Activated T-cell treated with anti-CD3 and anti-CD28 coated beads, Interleukin-2, amount 50 U/mL, for 48 hours (primary cell): ENCODE measurements around the gene CAPN10.

Source experiments
- DNase-seq, 2 experiments: peaks; one replicate each; pipeline ENCODE4 v3.0.0-alpha.2; 2020

CAPN10 gene

DNA sequence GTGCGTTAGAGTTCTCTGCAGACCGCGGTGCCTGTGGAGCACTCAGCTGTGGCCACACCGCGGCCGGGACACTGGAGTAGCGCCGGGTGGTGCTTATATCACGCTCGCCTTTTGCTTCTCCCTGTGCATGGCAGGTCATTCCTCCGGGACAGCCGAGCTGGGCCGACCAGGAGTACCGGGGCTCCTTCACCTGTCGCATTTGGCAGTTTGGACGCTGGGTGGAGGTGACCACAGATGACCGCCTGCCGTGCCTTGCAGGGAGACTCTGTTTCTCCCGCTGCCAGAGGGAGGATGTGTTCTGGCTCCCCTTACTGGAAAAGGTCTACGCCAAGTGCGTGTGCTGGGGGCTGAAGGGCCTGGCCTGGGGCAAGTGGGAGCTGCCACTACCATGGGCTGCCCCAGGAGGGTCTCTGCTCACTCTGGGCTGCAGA lies 4.2 kb downstream of the CAPN10 start:
- DNase-seq: no peak

DNA sequence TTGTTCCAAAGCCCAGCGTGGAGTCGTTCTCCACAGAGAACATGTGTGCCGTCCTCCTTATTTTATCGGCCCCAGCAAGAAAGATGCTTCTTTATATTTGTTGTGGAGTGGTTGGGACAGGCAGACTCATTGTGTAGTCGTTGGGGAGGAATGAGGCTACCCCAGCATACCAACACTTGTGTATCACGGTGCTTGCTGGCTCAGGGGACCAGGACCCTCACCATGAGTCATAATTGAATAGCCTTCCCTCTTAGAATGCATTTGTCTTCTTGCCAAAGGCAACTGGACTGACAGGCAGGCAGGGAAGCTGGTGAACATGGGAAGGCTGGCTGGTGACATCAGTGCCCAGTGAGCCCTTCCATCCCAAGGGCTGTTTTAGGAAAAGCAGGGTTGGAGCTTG lies 4.7 kb downstream of the CAPN10 start:
- no peak for DNase-seq

- DNase-seq: no peak
Observed at GRCh38 chr2:240591784-240592183, 5.2 kb downstream of the CAPN10 start.

GRCh38 chr2:240593026-240593702 lies 6.6 kb downstream of the CAPN10 start:
- no peak for DNase-seq

- no peak for DNase-seq
Observed at GRCh38 chr2:240593703-240594451, 7.3 kb downstream of the CAPN10 start.

DNA sequence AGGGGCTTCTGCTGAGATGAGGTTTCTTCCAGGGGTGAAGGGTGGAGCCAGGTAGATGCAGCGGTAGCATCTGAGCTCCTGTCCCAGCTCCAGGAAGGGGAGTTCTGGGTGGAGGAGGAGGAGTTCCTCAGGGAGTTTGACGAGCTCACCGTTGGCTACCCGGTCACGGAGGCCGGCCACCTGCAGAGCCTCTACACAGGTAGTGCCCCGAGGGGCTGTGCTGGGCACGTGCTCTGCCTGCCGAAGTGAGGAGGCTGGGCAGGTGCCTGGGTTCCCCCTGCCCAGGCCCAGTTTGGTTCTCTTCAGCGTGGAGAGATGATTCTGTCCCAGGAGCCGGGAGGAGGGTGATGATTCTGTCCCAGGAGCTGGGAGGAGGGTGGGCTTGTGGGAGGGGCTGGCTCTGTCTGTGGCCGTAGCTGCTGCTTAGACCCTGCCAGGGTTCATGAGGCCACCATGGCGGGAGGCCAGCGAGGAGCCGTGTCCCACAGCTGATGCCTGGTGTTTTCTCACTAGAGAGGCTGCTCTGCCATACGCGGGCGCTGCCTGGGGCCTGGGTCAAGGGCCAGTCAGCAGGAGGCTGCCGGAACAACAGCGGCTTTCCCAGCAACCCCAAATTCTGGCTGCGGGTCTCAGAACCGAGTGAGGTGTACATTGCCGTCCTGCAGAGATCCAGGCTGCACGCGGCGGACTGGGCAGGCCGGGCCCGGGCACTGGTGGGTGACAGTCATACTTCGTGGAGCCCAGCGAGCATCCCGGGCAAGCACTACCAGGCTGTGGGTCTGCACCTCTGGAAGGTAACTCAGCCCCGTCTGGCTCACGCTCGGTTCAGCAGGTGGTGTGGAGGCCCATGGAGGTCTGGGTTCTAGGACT lies 8.2 kb downstream of the CAPN10 start:
- DNase-seq: no peak

DNA sequence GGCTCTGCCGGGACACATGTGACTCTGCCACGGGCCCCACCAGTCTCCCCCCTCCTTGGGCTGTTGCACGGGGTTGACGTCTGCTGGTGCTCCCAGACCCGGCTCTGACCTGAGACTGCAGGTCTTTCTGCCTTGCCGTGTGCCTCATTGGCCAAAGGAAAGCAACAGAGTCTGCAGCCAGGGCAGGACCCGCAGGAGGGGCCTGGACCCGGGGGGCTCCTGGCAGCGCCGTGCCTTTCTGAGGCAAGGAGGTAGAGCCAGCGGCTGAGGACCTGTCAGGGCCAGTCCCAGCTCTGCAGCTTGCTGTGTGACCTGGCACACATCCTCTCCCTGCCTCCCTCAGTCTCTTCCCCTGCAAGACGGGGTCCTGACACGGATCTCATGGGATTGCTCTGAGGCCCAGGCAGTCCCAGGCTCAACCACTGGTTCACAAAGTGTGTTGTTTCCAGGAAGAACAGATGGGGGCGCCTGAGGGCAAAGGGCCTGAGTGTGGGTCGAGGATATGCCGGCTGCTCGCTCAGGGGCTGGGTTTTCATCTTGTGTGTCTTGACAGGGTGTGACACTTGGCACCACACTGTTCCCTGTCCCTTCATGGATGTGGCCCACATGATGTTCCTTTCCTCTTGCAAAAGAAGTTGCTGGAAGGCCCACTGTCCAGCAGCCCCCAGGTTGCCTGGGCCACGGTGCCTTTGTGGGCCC lies 9.0 kb downstream of the CAPN10 start:
- peak; percentile 64 to 69 for DNase-seq

DNA sequence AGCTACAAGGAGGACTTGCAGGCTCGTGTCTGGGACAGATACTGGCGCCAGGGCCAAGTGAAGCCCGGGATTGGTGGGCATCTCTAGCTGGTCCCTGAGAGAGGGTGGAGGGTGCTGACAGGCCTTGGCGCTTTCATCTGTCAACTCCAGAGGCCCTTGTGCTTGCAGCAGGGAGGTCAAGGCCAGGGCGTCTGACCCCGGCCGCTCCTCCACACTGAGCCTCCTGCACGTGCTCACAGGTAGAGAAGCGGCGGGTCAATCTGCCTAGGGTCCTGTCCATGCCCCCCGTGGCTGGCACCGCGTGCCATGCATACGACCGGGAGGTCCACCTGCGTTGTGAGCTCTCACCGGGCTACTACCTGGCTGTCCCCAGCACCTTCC lies 9.5 kb downstream of the CAPN10 start:
- DNase-seq: no peak

- no peak for DNase-seq
Observed at GRCh38 chr2:240596491-240596931, 10.0 kb downstream of the CAPN10 start.

- no peak for DNase-seq
Observed at GRCh38 chr2:240597054-240597418, 10.5 kb downstream of the CAPN10 start.

- DNase-seq: no peak
Observed at GRCh38 chr2:240597419-240598181, 11.1 kb downstream of the CAPN10 start.

DNA sequence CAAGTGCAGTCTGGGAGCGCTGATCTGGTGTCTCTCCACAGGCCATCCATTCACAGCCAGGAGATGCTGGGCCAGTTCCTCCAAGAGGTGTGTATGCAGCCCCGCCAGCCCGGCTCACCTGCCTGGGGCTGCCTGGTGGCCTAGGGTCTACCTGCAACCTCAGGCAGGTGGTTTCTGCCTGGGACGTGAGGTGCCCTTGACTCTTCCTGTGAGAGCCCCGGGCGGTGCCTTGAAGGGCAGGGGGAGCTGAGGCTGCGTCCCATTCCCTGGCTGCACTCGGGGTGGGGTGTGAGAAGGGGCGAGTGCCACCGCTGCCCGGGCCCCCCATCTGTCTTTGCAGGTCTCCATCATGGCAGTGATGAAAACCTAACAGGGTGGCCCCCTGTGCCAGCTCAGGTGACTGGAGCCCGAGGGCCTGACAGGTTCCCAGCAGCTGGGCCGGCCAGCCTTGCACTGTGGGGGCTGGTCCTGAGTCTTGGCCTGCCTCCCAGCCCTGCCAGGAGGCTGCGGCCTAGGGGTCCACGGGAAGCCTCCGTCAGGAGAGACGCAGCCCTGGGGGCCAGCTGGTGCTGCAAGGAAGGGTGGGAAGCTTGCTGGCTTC lies 11.9 kb downstream of the CAPN10 start:
- no peak for DNase-seq

GRCh38 chr2:240599141-240599583 lies 12.6 kb downstream of the CAPN10 start:
- DNase-seq: no peak

DNA sequence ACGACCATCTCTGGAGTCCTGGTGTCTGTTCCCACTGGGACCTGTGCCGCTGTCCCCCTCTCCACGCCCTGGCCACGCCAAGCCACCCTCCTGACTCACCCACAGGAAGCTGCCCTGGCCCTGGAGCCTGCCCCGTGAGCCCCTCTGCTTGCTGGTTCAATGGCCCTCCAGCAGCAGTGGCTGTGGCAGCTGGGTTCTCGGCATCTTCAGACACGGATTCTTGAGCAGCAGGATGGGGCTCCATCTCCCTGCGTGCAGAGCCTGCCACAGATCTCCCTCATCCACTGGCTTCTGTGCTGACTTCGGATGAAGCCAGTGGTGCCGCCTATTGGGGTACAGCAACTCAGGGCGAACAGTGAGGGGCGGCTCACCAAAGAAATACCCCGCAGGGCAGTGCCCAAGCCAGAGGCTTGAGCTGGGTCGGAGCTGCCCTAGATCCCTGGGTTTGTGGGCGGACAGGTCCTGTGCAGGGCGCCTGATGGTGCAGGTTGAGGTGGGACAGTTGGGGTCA lies 14.0 kb downstream of the CAPN10 start:
- no peak for DNase-seq

GRCh38 chr2:240601061-240601830 lies 14.7 kb downstream of the CAPN10 start:
- no peak for DNase-seq

- no peak for DNase-seq
Observed at GRCh38 chr2:240601831-240602160, 15.3 kb downstream of the CAPN10 start.

- no peak for DNase-seq
Observed at GRCh38 chr2:240602266-240603050, 15.9 kb downstream of the CAPN10 start.

- DNase-seq: no peak
Observed at GRCh38 chr2:240603081-240603835, 16.7 kb downstream of the CAPN10 start.

DNA sequence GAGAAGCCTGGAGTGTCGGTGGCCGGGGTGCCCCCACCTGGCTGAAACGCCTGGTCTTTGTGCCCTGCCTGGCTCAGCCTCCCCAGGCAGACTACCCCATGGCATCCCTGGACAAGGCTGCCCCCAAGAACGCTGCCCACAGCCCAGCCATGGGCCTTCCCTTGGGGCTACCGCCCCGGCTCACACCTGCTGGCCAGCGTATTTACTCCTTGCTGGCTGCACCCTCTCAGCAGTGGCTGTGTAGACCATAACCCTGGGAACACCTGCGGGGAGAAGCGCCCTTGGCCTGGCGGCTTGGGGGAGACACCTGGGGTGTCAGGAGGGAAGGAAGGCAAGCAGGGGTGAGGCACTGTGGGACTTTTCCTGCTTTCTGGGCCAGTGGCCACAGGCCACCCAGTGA lies 17.3 kb downstream of the CAPN10 start:
- no peak for DNase-seq
